ENCODE data around the gene SHANK3.
A peak's percentile ranks its signal among the peaks of the same experiment; 100 is the strongest.

SHANK3 gene

DNA sequence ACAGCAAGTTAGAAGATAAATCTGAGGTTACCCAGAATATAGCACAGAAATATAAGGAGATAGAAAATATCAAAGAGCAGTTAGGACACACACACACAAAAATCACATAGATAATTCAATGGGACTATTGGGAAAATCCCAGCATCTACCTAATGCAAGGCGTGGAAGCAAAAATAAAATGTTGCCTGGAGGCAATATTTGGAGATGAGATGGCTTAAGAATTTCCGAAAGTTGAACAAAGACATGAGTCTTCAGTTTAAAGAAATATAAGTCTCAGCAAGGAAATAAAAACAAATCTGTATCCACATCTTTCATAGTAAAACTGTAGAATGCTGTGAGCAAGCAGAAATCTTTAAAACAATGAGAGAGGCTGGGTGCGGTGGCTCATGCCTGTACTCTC, 35.9 kb downstream of the SHANK3 start:
- no peak overlapping the region for H3K27ac Mint-ChIP-seq
- H3K4me1 Mint-ChIP-seq, result no peaks in the 10 kb centered on the region
- no peak overlapping the region for H3K4me3 Mint-ChIP-seq
- no peak for ATAC-seq
- H3K36me3 Mint-ChIP-seq, result no peaks in the 10 kb centered on the region
- H3K27me3 Mint-ChIP-seq, result peaks cover 20% of the 10 kb centered on the region
- peaks cover 4% of the 10 kb centered on the region for H3K9me3 Mint-ChIP-seq

DNA sequence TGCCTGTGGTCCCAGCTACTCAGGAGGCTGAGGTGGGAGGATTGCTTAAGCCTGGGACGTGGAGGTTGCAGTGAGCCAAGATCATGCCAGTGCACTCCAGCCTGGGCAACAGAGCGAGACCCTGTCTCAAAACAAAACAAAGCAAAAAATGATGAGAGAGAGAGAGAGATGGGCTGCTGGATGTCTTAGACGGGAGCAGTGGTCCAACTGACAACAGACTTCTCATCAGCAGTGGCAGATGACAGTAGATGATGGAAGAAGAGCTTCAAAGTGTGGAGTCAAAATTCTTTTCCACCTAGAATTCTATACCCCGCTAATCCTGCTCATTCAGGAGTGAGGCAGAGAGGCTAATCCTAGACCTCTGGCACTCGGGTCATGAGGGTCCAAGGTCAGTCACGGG, 36.4 kb downstream of the SHANK3 start:
- ATAC-seq, result no peak
- Mint-ChIP-seq H3K36me3 (no peaks in the 10 kb centered on the region), H3K27ac (no peak overlapping the region)

DNA sequence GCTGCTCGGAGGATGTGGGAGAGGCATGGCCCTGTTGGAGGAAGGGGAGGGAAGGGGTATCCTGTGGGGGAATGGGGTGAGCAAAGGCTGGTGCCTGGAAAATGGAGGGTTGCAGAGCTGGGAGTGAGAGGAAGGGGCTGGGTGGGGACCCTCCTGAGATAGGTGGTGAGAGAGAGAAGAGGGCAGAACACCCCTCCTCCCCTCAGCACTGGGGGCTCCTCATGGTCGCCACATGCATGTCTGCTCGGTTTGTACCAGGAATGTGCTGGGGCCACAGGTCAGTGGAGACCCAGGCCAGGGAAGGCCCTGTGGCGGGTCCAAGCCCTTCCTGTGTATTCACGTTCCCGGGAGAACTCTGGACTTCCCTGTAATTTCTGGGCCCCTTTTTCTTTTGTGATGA, 37.6 kb downstream of the SHANK3 start:
- Mint-ChIP-seq H3K9me3 (peaks cover 4% of the 10 kb centered on the region), H3K36me3 (no peaks in the 10 kb centered on the region), H3K27me3 (peaks cover 23% of the 10 kb centered on the region), H3K27ac (no peak overlapping the region), H3K4me1 (no peaks in the 10 kb centered on the region), H3K4me3 (no peak overlapping the region)
- no peak for ATAC-seq

More for the DNA sequence above, 36.4 kb downstream of the SHANK3 start:
- peaks cover 20% of the 10 kb centered on the region for H3K27me3 Mint-ChIP-seq
- no peaks in the 10 kb centered on the region for H3K4me1 Mint-ChIP-seq
- no peak overlapping the region for H3K4me3 Mint-ChIP-seq
- peaks cover 4% of the 10 kb centered on the region for H3K9me3 Mint-ChIP-seq

DNA sequence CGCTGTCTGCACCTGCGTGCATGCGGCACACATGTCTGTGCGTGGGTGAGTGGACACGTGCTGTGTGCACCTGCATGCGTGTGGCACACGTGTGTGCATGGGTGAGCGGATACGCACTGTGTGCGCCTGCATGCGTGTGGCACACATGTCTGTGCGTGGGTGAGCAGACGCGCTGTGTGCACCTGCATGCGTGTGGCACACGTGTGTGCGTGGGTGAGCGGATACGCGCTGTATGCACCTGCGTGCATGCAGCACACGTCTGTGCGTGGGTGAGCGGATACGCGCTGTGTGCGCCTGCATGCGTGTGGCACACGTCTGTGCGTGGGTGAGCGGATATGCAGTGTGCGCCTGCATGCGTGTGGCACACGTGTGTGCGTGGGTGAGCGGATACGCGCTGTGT, 38.3 kb downstream of the SHANK3 start:
- Mint-ChIP-seq H3K27ac (no peak overlapping the region), H3K4me1 (no peaks in the 10 kb centered on the region), H3K9me3 (peaks cover 4% of the 10 kb centered on the region), H3K4me3 (no peak overlapping the region), H3K27me3 (peaks cover 30% of the 10 kb centered on the region), H3K36me3 (no peaks in the 10 kb centered on the region)
- ATAC-seq, result no peak

DNA sequence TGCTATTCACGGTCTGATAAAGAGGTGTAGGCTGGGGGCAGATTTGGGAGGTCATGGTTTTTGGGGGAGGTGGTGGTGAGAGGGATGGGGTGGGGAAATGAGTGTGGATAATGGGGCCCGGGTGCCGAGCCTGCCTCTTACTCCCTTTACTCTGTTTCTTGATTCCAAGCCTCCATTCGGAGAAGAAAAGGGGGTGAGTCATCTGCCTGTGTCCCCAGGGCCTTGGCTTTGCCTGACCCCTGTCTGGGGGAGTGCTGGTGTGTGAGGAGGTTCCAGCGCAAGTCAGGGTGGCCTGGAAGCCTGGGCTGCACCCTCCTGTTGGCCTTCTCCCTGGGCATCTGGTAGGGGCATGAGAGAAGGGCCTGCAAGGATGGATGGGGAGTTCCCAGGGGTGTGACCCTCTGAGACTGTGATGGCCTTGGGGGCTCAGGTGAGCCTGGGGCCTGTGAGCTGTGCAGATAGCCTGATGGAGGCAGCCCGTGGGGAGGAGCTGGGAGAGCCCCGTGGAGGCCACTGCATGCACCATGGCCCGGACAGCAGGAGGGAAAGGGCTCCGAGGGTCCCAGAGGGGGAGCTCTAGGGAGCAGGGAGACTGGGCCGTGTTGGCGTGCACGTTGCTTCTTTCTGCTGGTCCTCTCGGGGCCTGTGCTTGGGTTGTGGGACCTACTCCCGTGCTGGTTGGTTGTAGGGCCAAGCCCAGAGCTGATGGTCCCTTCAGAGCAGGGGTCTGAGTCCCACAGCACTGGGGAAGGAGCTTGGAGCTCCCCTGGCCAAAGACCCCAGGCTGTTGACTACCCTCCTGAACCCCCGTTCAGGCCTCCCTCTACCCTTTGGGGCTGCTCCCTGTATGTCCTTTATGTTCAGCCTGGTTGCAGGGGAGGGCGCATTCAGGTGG, 39.1 kb downstream of the SHANK3 start:
- H3K27ac Mint-ChIP-seq, result no peak overlapping the region
- peaks cover 4% of the 10 kb centered on the region for H3K9me3 Mint-ChIP-seq
- no peaks in the 10 kb centered on the region for H3K4me1 Mint-ChIP-seq
- no peak for ATAC-seq
- no peak overlapping the region for H3K4me3 Mint-ChIP-seq
- no peaks in the 10 kb centered on the region for H3K36me3 Mint-ChIP-seq
- peaks cover 38% of the 10 kb centered on the region for H3K27me3 Mint-ChIP-seq

DNA sequence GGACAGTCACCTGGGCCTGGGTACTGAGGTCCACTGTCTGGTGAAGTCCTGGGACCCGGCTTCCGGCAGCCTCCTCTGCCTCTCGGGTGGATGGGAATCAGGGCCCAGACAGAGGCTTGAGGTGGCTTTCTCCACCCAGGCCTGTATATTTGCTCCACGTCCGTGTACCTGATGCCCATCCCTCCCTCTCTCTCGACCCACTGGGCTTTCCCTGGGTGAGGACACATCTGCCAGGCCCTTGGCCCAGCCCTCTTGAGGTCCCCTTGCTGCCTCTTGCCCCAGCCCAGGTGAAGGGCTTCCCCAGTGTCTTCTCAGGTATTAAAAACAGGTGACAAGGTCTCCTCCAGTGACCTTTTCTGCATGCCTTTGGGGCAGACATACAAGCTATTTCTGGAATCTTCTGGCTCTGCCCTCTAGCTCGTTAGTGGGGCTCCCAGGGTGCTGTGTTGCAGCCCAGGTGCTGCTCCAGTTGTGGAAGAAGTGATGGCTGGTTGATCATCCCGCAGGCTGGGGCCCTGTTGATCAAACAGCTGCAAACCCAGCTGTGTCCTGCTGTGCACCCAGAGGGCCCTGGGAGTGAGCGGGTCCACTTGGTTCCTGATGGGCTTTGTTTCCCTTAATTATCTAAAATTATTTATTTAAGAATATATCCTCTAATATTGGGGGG, 39.9 kb downstream of the SHANK3 start:
- Mint-ChIP-seq H3K4me3 (no peak overlapping the region), H3K4me1 (no peaks in the 10 kb centered on the region), H3K9me3 (peaks cover 4% of the 10 kb centered on the region), H3K27me3 (peaks cover 41% of the 10 kb centered on the region), H3K36me3 (no peaks in the 10 kb centered on the region), H3K27ac (no peak overlapping the region)
- no peak for ATAC-seq

DNA sequence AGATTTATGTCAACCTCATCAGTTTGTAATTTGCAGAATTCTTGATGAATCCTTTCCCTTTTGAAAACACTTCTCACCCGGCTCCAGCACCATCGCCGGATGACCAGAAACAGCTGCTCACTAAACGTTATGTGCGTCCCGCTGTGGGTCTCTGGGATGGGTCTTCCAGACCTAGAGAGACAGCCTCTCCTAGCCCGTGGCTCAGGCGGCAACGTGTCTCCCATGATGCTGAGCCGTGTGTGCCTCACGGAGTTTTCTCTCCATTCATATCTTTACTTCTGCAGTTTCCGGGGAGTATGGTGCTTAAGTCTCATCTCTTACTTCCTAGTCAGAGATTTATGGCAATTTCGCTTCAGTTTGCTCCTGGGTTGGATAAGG, 40.4 kb downstream of the SHANK3 start:
- H3K27ac Mint-ChIP-seq, result no peak overlapping the region
- H3K27me3 Mint-ChIP-seq, result peaks cover 41% of the 10 kb centered on the region
- ATAC-seq, result no peak
- H3K36me3 Mint-ChIP-seq, result no peaks in the 10 kb centered on the region
- peaks cover 4% of the 10 kb centered on the region for H3K9me3 Mint-ChIP-seq
- H3K4me1 Mint-ChIP-seq, result no peaks in the 10 kb centered on the region
- H3K4me3 Mint-ChIP-seq, result no peak overlapping the region

DNA sequence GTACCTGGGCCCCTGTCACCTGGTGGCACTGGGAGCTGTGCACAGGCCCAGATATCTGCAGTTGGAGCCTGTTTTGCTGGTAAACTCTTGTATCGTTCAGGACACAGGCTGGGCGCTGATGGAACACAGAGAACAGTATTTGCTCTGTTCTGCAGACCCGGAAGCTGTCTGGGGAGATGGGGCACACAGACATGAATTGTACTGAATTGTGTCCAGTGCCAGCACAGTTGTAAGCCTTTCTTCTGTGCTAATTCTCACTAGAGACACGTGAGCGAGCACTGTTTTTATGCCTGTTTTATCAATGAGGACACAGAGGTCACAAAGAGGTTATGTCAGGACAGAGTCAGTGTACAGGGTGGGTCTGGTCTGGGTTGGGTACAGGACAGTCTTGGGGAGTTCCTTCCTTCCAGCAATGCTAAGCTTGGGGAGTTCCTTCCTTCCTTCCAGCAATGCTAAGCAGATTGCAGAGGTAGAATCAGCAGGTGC, 41.0 kb downstream of the SHANK3 start:
- ATAC-seq, result no peak
- H3K27me3 Mint-ChIP-seq, result peaks cover 36% of the 10 kb centered on the region
- H3K4me3 Mint-ChIP-seq, result no peak overlapping the region
- H3K27ac Mint-ChIP-seq, result no peak overlapping the region
- H3K36me3 Mint-ChIP-seq, result no peaks in the 10 kb centered on the region
- peaks cover 4% of the 10 kb centered on the region for H3K9me3 Mint-ChIP-seq
- H3K4me1 Mint-ChIP-seq, result no peaks in the 10 kb centered on the region

DNA sequence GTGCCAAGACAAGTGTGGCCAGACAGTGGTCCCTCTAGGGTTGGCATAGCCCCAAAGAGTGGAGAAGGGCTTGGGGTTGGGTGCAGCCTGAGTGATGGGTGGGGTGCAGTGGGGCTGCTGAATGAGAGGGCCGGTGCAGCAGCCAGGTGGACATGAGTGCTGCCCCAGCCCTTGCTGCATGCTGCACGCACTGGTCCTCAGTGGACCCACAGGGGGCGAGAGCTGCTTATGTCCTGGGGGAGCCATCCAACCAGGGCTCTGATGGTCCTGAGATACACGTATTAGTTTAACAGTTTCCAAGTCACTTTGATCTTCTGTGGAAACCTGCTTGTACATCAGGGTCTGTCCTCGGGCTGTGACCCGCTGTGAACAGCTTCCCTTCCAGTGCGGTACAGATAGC, 41.5 kb downstream of the SHANK3 start:
- Mint-ChIP-seq H3K27me3 (peaks cover 33% of the 10 kb centered on the region), H3K9me3 (peaks cover 4% of the 10 kb centered on the region), H3K27ac (no peak overlapping the region), H3K36me3 (no peaks in the 10 kb centered on the region), H3K4me1 (no peaks in the 10 kb centered on the region), H3K4me3 (no peak overlapping the region)
- ATAC-seq, result no peak

DNA sequence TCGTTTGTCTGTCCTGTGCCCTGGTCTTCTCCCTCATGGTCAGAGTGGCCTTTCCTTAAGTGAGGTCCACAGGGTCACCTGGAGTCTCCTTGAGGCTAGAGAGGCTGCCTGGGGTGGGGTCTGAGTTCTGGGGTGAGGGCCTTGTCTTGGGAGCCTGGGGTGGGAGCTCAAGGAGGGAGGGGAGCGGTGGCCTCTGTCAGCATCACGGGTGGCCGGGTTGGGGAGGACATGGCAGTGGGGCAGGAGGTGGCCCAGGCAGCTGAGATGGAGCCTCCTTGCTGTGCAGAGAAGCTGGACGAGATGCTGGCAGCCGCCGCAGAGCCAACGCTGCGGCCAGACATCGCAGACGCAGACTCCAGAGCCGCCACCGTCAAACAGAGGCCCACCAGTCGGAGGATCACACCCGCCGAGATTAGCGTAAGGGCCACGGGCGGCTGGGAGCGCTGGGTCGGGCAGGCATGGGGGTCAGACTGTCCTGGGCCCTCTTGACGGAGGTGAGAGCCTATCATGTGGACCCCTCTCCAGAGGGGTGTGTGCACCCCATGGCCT, 42.1 kb downstream of the SHANK3 start:
- H3K4me1 Mint-ChIP-seq, result no peaks in the 10 kb centered on the region
- H3K9me3 Mint-ChIP-seq, result peaks cover 4% of the 10 kb centered on the region
- ATAC-seq, result peak; percentile 35
- H3K27ac Mint-ChIP-seq, result no peak overlapping the region
- no peak overlapping the region for H3K4me3 Mint-ChIP-seq
- H3K27me3 Mint-ChIP-seq, result peaks cover 39% of the 10 kb centered on the region
- H3K36me3 Mint-ChIP-seq, result no peaks in the 10 kb centered on the region

DNA sequence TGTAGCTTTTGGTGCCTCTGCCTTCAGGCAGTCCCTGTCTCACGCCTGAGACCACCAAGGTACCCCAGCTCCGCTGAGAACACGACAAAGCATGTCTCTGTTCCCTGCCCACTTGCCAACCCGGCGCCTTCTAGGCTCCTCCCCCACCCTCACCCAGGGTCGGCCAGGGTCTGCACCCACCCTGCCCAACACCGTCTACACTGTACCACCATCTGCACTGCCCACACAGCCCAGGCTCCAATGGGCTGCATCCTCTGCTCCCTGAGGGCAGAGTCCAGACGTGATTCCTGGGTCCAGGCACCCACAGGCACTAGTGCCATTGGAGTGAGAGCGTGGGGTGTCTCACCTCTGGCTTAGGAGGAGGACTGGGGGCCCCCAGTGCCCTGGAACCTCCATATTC, 42.6 kb downstream of the SHANK3 start:
- Mint-ChIP-seq H3K9me3 (peaks cover 4% of the 10 kb centered on the region), H3K27me3 (peaks cover 39% of the 10 kb centered on the region), H3K27ac (no peak overlapping the region), H3K4me3 (no peak overlapping the region), H3K4me1 (no peaks in the 10 kb centered on the region), H3K36me3 (no peaks in the 10 kb centered on the region)
- ATAC-seq, result no peak

DNA sequence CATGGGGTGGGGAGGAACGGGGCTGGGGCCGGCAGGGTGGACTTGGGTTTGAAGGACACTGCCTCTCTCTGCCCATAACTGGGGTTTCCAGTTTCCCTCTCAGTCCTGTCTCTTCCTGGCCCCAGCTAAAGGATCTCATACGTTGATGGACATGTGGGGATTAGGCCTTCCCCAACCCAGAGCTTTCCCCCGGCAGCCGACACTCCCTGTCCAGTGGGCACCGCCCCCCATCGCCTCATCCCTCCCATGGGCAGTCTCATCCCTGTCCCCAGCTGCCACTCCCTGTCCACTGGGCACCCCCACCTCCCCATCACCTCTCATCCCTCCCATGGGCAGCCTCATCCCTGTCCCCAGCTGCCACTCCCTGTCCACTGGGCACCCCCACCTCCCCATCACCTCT, 43.2 kb downstream of the SHANK3 start:
- no peak for ATAC-seq
- Mint-ChIP-seq H3K9me3 (peaks cover 2% of the 10 kb centered on the region), H3K27me3 (peaks cover 39% of the 10 kb centered on the region), H3K4me3 (no peak overlapping the region), H3K4me1 (no peaks in the 10 kb centered on the region), H3K27ac (no peak overlapping the region), H3K36me3 (no peaks in the 10 kb centered on the region)

DNA sequence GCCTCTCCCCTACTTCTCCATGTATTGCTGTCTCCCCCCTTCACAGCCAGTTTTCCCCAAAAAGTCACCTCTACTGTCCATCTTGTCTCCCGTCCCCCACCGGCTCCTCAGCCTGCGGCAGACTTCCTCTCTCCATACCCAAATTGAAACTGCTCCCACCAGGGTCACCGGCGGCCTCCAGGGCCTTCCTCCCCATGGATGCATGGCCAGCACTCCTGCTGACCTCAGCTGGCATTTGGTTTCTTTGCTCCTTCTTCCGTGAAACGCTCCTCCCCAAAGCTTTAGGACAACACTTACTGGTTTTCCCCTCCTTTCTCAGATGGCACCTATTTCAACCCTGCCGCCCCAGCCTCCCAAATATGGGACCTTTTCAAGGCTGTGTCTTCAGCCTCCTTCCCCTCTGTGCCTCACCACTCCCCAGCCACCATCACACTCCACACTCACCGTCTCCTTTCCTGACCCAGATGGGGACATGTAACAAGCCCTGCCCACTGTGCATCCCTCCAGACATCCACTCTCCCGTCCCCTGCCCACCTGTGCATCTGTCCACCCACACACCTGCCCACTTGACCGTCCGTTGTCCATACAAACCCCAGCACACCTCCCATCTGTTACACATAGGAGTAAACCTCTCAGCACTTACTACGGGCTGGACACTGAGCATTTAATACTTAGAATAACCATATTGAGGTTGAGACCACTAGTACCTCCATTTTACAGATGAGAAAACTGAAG, 43.8 kb downstream of the SHANK3 start:
- Mint-ChIP-seq H3K27me3 (peaks cover 39% of the 10 kb centered on the region), H3K9me3 (no peaks in the 10 kb centered on the region), H3K4me3 (no peak overlapping the region), H3K36me3 (no peaks in the 10 kb centered on the region), H3K4me1 (no peaks in the 10 kb centered on the region), H3K27ac (no peak overlapping the region)
- ATAC-seq, result no peak

DNA sequence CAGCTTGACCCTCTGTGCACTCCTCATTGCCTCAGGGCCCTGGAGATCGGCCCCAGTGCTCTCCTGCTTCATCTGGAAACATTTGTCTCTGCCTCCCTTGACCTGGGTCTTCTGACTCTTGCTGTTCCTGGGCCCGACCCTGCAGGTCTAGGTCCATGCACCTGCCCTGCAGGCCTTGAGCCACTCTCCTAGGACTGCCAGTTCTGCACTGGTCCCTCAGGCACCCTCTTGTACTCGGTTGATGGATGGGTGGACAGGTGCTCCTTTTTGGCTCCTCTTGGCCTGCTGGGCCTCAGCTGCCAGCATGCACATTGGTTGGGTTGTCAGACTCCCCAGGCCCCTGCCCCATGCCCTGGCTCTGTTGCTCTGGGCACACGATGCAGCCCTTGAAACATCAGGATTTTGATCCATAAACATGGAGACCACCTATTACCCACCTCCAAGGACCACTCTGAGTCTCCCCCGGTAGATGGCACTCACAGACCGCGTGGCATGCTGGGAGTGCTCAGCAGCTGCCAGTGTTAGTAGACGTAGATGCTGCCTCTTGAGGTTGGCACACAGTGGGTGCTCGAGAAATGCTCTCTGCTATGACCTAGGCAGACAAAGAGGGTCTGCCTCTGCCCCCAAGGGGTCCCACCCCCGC, 45.2 kb downstream of the SHANK3 start:
- Mint-ChIP-seq H3K27ac (no peak overlapping the region), H3K27me3 (peaks cover 48% of the 10 kb centered on the region), H3K36me3 (no peaks in the 10 kb centered on the region)

DNA sequence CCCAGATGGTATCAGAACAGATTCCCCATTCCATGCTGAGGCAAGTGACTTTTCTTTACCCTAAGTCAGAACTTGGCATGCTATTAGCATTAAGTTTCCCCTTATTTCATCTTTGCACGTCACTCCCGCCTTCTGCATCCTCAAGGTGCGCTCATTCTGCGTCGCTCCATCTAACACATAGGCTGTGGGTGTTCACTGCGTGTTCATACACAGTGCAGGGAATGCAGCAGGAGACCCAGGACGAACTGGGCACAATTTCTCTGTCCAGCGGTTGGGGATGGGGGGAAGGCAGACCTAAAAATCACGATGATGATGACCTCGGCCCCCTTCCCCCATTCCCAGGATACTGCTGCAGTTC, 45.7 kb downstream of the SHANK3 start:
- no peaks in the 10 kb centered on the region for H3K4me1 Mint-ChIP-seq
- no peak overlapping the region for H3K27ac Mint-ChIP-seq
- H3K27me3 Mint-ChIP-seq, result peaks cover 48% of the 10 kb centered on the region
- no peak overlapping the region for H3K4me3 Mint-ChIP-seq
- ATAC-seq, result no peak
- H3K36me3 Mint-ChIP-seq, result no peaks in the 10 kb centered on the region
- H3K9me3 Mint-ChIP-seq, result no peaks in the 10 kb centered on the region

More for the DNA sequence above, 45.2 kb downstream of the SHANK3 start:
- Mint-ChIP-seq H3K9me3 (no peaks in the 10 kb centered on the region), H3K4me1 (no peaks in the 10 kb centered on the region), H3K4me3 (no peak overlapping the region)
- ATAC-seq, result no peak

Measured in stimulated activated memory B cell treated with anti-CD40 and anti-IgM and Interleukin-4, amounts not matched to agents 10 μg/mL and 1 μg/mL and 100 μg/mL, for 72 hours (primary cell).